T-cell (primary cell): Measurements from ENCODE around the gene GANC. TPM values are rescaled to one million over a fixed set of nuclear protein-coding genes. Genes with fewer than 3 reads are reported as not detected.

Source experiments
- ATAC-seq, 4 experiments: fragments of 200-7000 bp in 3 of 4; fragments of 150-1000 bp in 1 of 4; cut with Tn5 transposase; replicated peaks in 1 of 4; 1 replicate in 3 of 4; 2 replicates in 1 of 4; pipeline ENCODE4 v1.10.0; 2021; ENCODE audit warnings: moderate library complexity in 3 of 4, mild to moderate bottlenecking in 2 of 4, moderate number of reproducible peaks in 1 of 4
- CTCF ChIA-PET, 2 donors: fragments of 300-600 bp; sonication (Branson Sonifier 250); formaldehyde crosslinking; loops; one replicate each; lab custom pipeline; 2022; ENCODE audit warnings: antibody characterized with exemption in 2 of 2; lab: Charles Lee
- POLR2A ChIA-PET, 2 donors: fragments of 300-600 bp; sonication (Branson Sonifier 250); formaldehyde crosslinking; loops; one replicate each; lab custom pipeline; 2022; ENCODE audit warnings: antibody characterized with exemption in 2 of 2; lab: Charles Lee
- DNase-seq, 35 experiments: peaks; one replicate each; pipeline versions ENCODE4 v3.0.0 to v3.0.0-alpha.2; 2013 to 2023
- H3K27ac ChIP-seq: one replicate; pipeline ENCODE4 v1.5.1; 2013; ENCODE audit warnings: low read length
- H3K27me3 ChIP-seq, 2 experiments: replicated peaks in 1 of 2; 1 replicate in 1 of 2; 2 replicates in 1 of 2; pipeline versions ENCODE4 v1.6.1 to v1.7.0; 2013; ENCODE audit warnings: low read length in 1 of 2, mixed read lengths in 1 of 2; ENCODE audit not compliant: control insufficient read depth in 2 of 2, insufficient read depth in 2 of 2; ENCODE audit errors: extremely low read depth in 1 of 2
- H3K36me3 ChIP-seq, 2 donors: 1 replicate in 1 of 2; 2 replicates in 1 of 2; pipeline versions ENCODE4 v1.6.1 to v1.7.0; 2013; ENCODE audit warnings: low read length in 1 of 2; ENCODE audit not compliant: control insufficient read depth in 2 of 2, insufficient read depth in 1 of 2; ENCODE audit errors: extremely low read depth in 1 of 2
- H3K4me1 ChIP-seq, 2 experiments: 1 replicate in 1 of 2; 2 replicates in 1 of 2; pipeline versions ENCODE4 v1.6.1 to v1.7.0; 2013; ENCODE audit warnings: low read length in 2 of 2, mixed read lengths in 1 of 2; ENCODE audit not compliant: insufficient read depth in 2 of 2, control insufficient read depth in 1 of 2; ENCODE audit errors: extremely low read depth in 1 of 2
- H3K4me3 ChIP-seq, 2 donors: 1 replicate in 1 of 2; 2 replicates in 1 of 2; pipeline versions ENCODE4 v1.5.1 to v1.7.0; 2013; ENCODE audit warnings: mild to moderate bottlenecking in 2 of 2, low read length in 1 of 2, moderate library complexity in 1 of 2; ENCODE audit not compliant: control insufficient read depth in 1 of 2; ENCODE audit errors: extremely low read depth in 1 of 2
- H3K9me3 ChIP-seq: 2 replicates; pipeline ENCODE4 v1.7.0; 2013
- H3K27ac Mint-ChIP-seq, 2 donors: one replicate each; pipeline ENCODE4 v1.8.0; 2020 to 2021; ENCODE audit warnings: mild to moderate bottlenecking in 2 of 2, mixed read lengths in 2 of 2
- H3K27me3 Mint-ChIP-seq, 2 donors: one replicate each; pipeline ENCODE4 v1.8.0; 2021 to 2022; ENCODE audit warnings: mixed read lengths in 2 of 2
- H3K36me3 Mint-ChIP-seq: one replicate; pipeline ENCODE4 v1.8.0; 2021; ENCODE audit warnings: mixed read lengths
- H3K4me1 Mint-ChIP-seq, 3 donors: one replicate each; pipeline ENCODE4 v1.8.0; 2020 to 2022; ENCODE audit warnings: mixed read lengths in 3 of 3, mild to moderate bottlenecking in 1 of 3
- H3K4me3 Mint-ChIP-seq, 3 donors: one replicate each; pipeline ENCODE4 v1.8.0; 2020 to 2022; ENCODE audit warnings: mild to moderate bottlenecking in 3 of 3, mixed read lengths in 3 of 3, moderate library complexity in 3 of 3
- H3K9me3 Mint-ChIP-seq, 3 donors: one replicate each; pipeline ENCODE4 v1.8.0; 2020 to 2022; ENCODE audit warnings: mixed read lengths in 3 of 3
- WGBS: methylation state at CpG from one replicate; pipeline ENCODE4 v1.1.5; 2013; ENCODE audit warnings: missing lambda C conversion rate; ENCODE audit not compliant: insufficient coverage; 5-methylcytosine and 5-hydroxymethylcytosine counted together
- total RNA-seq, 35 experiments: library from RNA in 6 of 35; stranded (reverse) in 6 of 35; fragments of 120-200 nt in 1 of 35; gene quantifications; one replicate each; pipeline versions ENCODE4 v1.2.1 to v1.2.4 and lab custom pipeline; 2013 to 2026

The GANC gene
- total RNA-seq, 5 donors from 2014 or later (not counting 1 experiment from before 2014, with no cell fraction given), result 32.7 to 51.2 (median 45.7) TPM

- Mint-ChIP-seq H3K36me3 (peaks cover 47% of the 10 kb centered on the region), H3K9me3 (no peaks in the 10 kb centered on the region), H3K27me3 (no peaks in the 10 kb centered on the region), H3K4me3 (no peak overlapping the region), H3K4me1 (no peaks in the 10 kb centered on the region), H3K27ac (no peak overlapping the region)
- 88% methylated on average over 4 of the region's 6 CpGs for WGBS
- H3K36me3 ChIP-seq, result peaks cover 0 to 25% of the 10 kb centered on the region in 2 donors
- H3K9me3 ChIP-seq, result no peaks in the 10 kb centered on the region
- ChIA-PET POLR2A (no interaction called here), CTCF (no interaction called here)
- H3K4me1 ChIP-seq, result no peaks in the 10 kb centered on the region
- ATAC-seq (no peak), DNase-seq (no peak)
- H3K27me3 ChIP-seq, result no peaks in the 10 kb centered on the region
- H3K4me3 ChIP-seq, result no peak overlapping the region
- H3K27ac ChIP-seq, result no peak overlapping the region
These were observed 70.7 kb downstream of the GANC start for GRCh38 chr15:42343596-42344232.

DNA sequence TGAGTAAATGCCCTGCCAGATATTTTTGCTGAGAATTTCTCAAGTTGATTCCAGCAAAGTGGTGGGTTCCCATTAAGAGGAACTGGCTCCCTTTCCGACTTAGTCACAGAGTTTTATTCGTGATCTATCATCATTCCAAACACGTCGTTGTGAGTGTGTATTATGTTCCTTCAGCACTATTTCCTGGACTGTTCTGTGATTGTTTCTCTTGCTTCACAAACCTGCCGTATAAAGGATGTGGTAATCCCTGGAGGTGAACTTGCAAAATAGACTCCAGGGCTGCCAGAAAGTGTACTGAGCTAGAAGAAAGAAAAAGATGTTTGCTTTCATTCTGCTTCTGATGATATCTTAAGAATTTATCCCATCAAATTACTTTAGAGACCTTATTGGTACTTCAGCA is 71.8 kb downstream of the GANC start:
- H3K9me3 ChIP-seq, result no peaks in the 10 kb centered on the region
- POLR2A ChIA-PET, result interaction anchor here in 1 of 2 donors (0.7 kb wide), 1 partner anchor 1623 kb away, joined by 3 read pairs; no protein-coding TSS in a partner anchor
- Mint-ChIP-seq H3K27ac (no peak overlapping the region), H3K4me1 (no peaks in the 10 kb centered on the region), H3K9me3 (no peaks in the 10 kb centered on the region), H3K4me3 (no peak overlapping the region), H3K27me3 (no peaks in the 10 kb centered on the region), H3K36me3 (peaks cover 51% of the 10 kb centered on the region)
- no peak overlapping the region for H3K4me3 ChIP-seq
- WGBS, result no CpG with 5 or more reads among the region's 5 CpGs
- ATAC-seq, result no peak
- no peak overlapping the region for H3K27ac ChIP-seq
- no peaks in the 10 kb centered on the region for H3K27me3 ChIP-seq
- H3K36me3 ChIP-seq, result peaks cover 0 to 27% of the 10 kb centered on the region in 2 donors
- H3K4me1 ChIP-seq, result no peaks in the 10 kb centered on the region
- CTCF ChIA-PET, result no interaction called here
- DNase-seq, result no peak

GRCh38 chr15:42345504-42345903 is 72.5 kb downstream of the GANC start:
- H3K4me1 ChIP-seq, result no peaks in the 10 kb centered on the region
- no peak overlapping the region for H3K4me3 ChIP-seq
- ChIA-PET POLR2A (no interaction called here), CTCF (no interaction called here)
- peaks cover 0 to 27% of the 10 kb centered on the region in 2 donors for H3K36me3 ChIP-seq
- WGBS, result no CpG with 5 or more reads among the region's 3 CpGs
- Mint-ChIP-seq H3K4me1 (no peaks in the 10 kb centered on the region), H3K4me3 (no peak overlapping the region), H3K9me3 (no peaks in the 10 kb centered on the region), H3K27ac (no peak overlapping the region), H3K36me3 (peaks cover 52% of the 10 kb centered on the region), H3K27me3 (no peaks in the 10 kb centered on the region)
- H3K9me3 ChIP-seq, result no peaks in the 10 kb centered on the region
- no peak overlapping the region for H3K27ac ChIP-seq
- DNase-seq, result no peak
- ATAC-seq, result no peak
- no peaks in the 10 kb centered on the region for H3K27me3 ChIP-seq

GRCh38 chr15:42348083-42348482 is 75.1 kb downstream of the GANC start:
- peaks cover 0 to 38% of the 10 kb centered on the region in 2 donors for H3K36me3 ChIP-seq
- H3K36me3 Mint-ChIP-seq, result peaks cover 66% of the 10 kb centered on the region
- no peak for ATAC-seq

DNA sequence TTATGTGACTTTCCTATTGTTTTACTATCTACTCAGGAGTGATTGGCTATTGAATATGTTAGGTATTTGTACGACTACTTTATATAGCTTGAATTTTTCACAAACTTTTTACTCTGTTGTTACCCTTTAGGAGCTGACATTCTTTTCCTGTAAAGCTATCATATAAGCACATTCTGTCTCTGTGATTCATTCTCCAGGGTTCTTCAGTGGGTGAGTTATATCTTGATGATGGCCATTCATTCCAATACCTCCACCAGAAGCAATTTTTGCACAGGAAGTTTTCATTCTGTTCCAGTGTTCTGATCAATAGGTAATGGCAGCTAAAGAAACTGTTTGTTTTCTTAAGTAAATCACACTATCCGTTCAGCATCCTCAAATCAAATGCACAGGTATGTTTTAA is 76.2 kb downstream of the GANC start:
- Histone ChIP-seq H3K4me1 (no peaks in the 10 kb centered on the region), H3K9me3 (no peaks in the 10 kb centered on the region), H3K4me3 (no peak overlapping the region), H3K27me3 (no peaks in the 10 kb centered on the region), H3K27ac (no peak overlapping the region), H3K36me3 (peaks cover 0 to 37% of the 10 kb centered on the region in 2 donors)
- H3K36me3 Mint-ChIP-seq, result peaks cover 67% of the 10 kb centered on the region
- no peaks in the 10 kb centered on the region for H3K27me3 Mint-ChIP-seq
- ATAC-seq (no peak), DNase-seq (no peak)
- ChIA-PET POLR2A (no interaction called here), CTCF (no interaction called here)
- H3K9me3 Mint-ChIP-seq, result no peaks in the 10 kb centered on the region
- H3K4me3 Mint-ChIP-seq, result no peak overlapping the region
- no CpG with 5 or more reads among the region's 2 CpGs for WGBS
- H3K27ac Mint-ChIP-seq, result no peak overlapping the region
- H3K4me1 Mint-ChIP-seq, result no peaks in the 10 kb centered on the region

More at GRCh38 chr15:42348083-42348482, 75.1 kb downstream of the GANC start:
- H3K27ac Mint-ChIP-seq, result no peak overlapping the region
- POLR2A ChIA-PET, result no interaction called here
- Histone ChIP-seq H3K27ac (no peak overlapping the region), H3K27me3 (no peaks in the 10 kb centered on the region), H3K9me3 (no peaks in the 10 kb centered on the region), H3K4me3 (no peak overlapping the region), H3K4me1 (no peaks in the 10 kb centered on the region)
- CTCF ChIA-PET, result no interaction called here
- no peaks in the 10 kb centered on the region for H3K9me3 Mint-ChIP-seq
- no peaks in the 10 kb centered on the region for H3K4me1 Mint-ChIP-seq
- H3K27me3 Mint-ChIP-seq, result no peaks in the 10 kb centered on the region
- DNase-seq, result no peak
- WGBS, result 100% methylated on average over 2 of the region's 5 CpGs
- no peak overlapping the region for H3K4me3 Mint-ChIP-seq

DNA sequence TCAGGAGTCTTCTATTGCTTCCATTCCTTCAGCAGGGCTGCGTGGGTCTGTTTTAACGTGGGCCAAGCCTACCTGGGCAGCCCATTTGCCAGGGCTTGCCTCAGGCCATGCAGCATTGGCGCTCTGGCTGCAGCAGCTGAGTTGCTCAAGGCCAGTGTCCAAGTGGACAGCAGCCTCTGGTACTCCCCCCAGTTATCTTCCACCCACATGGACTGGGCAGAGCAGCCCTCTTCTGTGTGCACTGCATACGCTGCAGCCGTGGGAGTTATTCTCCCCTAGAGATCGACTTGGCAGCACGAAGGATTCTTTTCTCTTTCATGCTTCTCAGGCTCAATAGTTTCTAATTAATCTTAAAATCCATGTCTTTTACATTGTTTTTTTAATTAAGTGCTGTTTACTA is 79.4 kb downstream of the GANC start:
- WGBS, result 94% methylated on average over 3 of the region's 7 CpGs
- H3K4me1 ChIP-seq, result no peaks in the 10 kb centered on the region
- CTCF ChIA-PET, result no interaction called here
- Mint-ChIP-seq H3K27me3 (no peaks in the 10 kb centered on the region), H3K27ac (no peak overlapping the region), H3K9me3 (no peaks in the 10 kb centered on the region), H3K4me3 (no peak overlapping the region), H3K36me3 (peaks cover 53% of the 10 kb centered on the region), H3K4me1 (no peaks in the 10 kb centered on the region)
- no peak overlapping the region for H3K27ac ChIP-seq
- no peak for ATAC-seq
- POLR2A ChIA-PET, result no interaction called here
- DNase-seq, result no peak
- no peaks in the 10 kb centered on the region for H3K9me3 ChIP-seq
- no peak overlapping the region for H3K4me3 ChIP-seq
- no peaks in the 10 kb centered on the region for H3K27me3 ChIP-seq
- H3K36me3 ChIP-seq, result peaks cover 0 to 42% of the 10 kb centered on the region in 2 donors
